Neural cell (in vitro differentiated cells): ENCODE results near the gene ODAPH. TPM values are rescaled to one million over a fixed set of nuclear protein-coding genes. Genes with fewer than 3 reads are reported as not detected.

Experiments used
- H2AFZ ChIP-seq: fragments of 200-600, 300-800 bp; sonication (generic), shearing (Covaris generic); 2 replicates; pipeline ENCODE4 v1.6.0; 2014; ENCODE audit warnings: low read depth, mild to moderate bottlenecking, antibody characterized with exemption, low read length, moderate library complexity
- H3F3A ChIP-seq: fragments of 200-600 bp; shearing (Covaris generic); 2 replicates; pipeline ENCODE4 v1.6.1; 2016; ENCODE audit warnings: mild to moderate bottlenecking, moderate library complexity, mixed read lengths, antibody characterized with exemption, low read length; ENCODE audit not compliant: insufficient read depth, poor library complexity, severe bottlenecking
- H3K27ac ChIP-seq: fragments of 200-600, 300-800 bp; sonication (generic), shearing (Covaris generic); 2 replicates; pipeline ENCODE4 v1.5.1; 2014; ENCODE audit warnings: mild to moderate bottlenecking, low read length, moderate library complexity
- H3K27me3 ChIP-seq: fragments of 300-800, 200-600 bp; sonication (generic), shearing (Covaris generic); 2 replicates; pipeline ENCODE4 v1.6.0; 2014; ENCODE audit warnings: mild to moderate bottlenecking, low read depth, low read length, moderate library complexity; ENCODE audit not compliant: insufficient read depth
- H3K36me3 ChIP-seq: fragments of 300-800, 200-600 bp; sonication (generic), shearing (Covaris generic); 2 replicates; pipeline ENCODE4 v1.5.1; 2014; ENCODE audit warnings: mild to moderate bottlenecking, antibody characterized with exemption, low read length, moderate library complexity; ENCODE audit not compliant: insufficient read depth
- H3K4me2 ChIP-seq: fragments of 300-800, 200-600 bp; sonication (generic), shearing (Covaris generic); 2 replicates; pipeline ENCODE4 v1.6.0; 2014; ENCODE audit warnings: mild to moderate bottlenecking, low read length
- H3K4me3 ChIP-seq: fragments of 300-800, 200-600 bp; sonication (generic), shearing (Covaris generic); 2 replicates; pipeline ENCODE4 v1.5.1; 2014; ENCODE audit warnings: mild to moderate bottlenecking, low read length, moderate library complexity
- H3K79me2 ChIP-seq: fragments of 200-600 bp; shearing (Covaris generic); replicated peaks from 2 replicates; pipeline ENCODE4 v1.6.0; 2014; ENCODE audit warnings: mild to moderate bottlenecking, low read length, moderate library complexity; ENCODE audit not compliant: insufficient read depth
- H3K9ac ChIP-seq: fragments of 300-800, 200-600 bp; sonication (generic), shearing (Covaris generic); 2 replicates; pipeline ENCODE4 v1.6.1; 2016; ENCODE audit warnings: mild to moderate bottlenecking, low read length, mixed read lengths
- H3K9me2 ChIP-seq: fragments of 200-600 bp; shearing (Covaris generic); 2 replicates; pipeline ENCODE4 v1.6.1; 2016; ENCODE audit warnings: mild to moderate bottlenecking, low read length, mixed read lengths; ENCODE audit not compliant: insufficient read depth
- H3K9me3 ChIP-seq: fragments of 200-600, 300-800 bp; sonication (generic), shearing (Covaris generic); 2 replicates; pipeline ENCODE4 v1.6.1; 2016; ENCODE audit warnings: mild to moderate bottlenecking, mixed run types, low read length, moderate library complexity, mixed read lengths
- H4K20me1 ChIP-seq: fragments of 200-600 bp; shearing (Covaris generic); 2 replicates; pipeline ENCODE4 v1.6.1; 2016; ENCODE audit warnings: mild to moderate bottlenecking, mixed run types; ENCODE audit not compliant: insufficient read depth
- CTCF ChIP-seq: fragments of 450-650 bp; IDR thresholded peaks from 2 replicates; pipeline ENCODE4 v1.5.1; 2014; ENCODE audit warnings: antibody characterized with exemption, mild to moderate bottlenecking, moderate library complexity; ENCODE audit not compliant: poor library complexity, severe bottlenecking
- EP300 ChIP-seq: fragments of 450-650 bp; conservative IDR thresholded peaks from 2 replicates; pipeline ENCODE4 v1.6.1; 2014; ENCODE audit warnings: antibody characterized with exemption, mild to moderate bottlenecking, moderate library complexity; ENCODE audit not compliant: poor library complexity, severe bottlenecking
- EZH2 ChIP-seq: fragments of 200-600, 300-800 bp; shearing (Covaris generic), sonication (generic); IDR thresholded peaks from 2 replicates; pipeline ENCODE4 v1.6.1; 2014; ENCODE audit warnings: antibody characterized with exemption, low read length, borderline replicate concordance, mild to moderate bottlenecking; ENCODE audit not compliant: insufficient read depth, poor library complexity, severe bottlenecking
- MXI1 ChIP-seq: fragments of 450-650 bp; conservative IDR thresholded peaks from 2 replicates; pipeline ENCODE4 v1.6.1; 2014; ENCODE audit warnings: antibody characterized with exemption, mild to moderate bottlenecking; ENCODE audit not compliant: poor library complexity, severe bottlenecking
- POLR2AphosphoS5 ChIP-seq: IDR thresholded peaks from 2 replicates; pipeline ENCODE4 v1.6.1; 2012
- RAD21 ChIP-seq: fragments of 450-650 bp; conservative IDR thresholded peaks from 2 replicates; pipeline ENCODE4 v1.6.1; 2014; ENCODE audit warnings: antibody characterized with exemption, mild to moderate bottlenecking, moderate library complexity
- SMC3 ChIP-seq: fragments of 450-650 bp; conservative IDR thresholded peaks from 2 replicates; pipeline ENCODE4 v1.6.1; 2014; ENCODE audit warnings: antibody characterized with exemption, mild to moderate bottlenecking, moderate library complexity; ENCODE audit not compliant: poor library complexity
- TAF1 ChIP-seq: IDR thresholded peaks from 2 replicates; pipeline ENCODE4 v1.6.1; 2012; ENCODE audit warnings: low read depth
- polyA plus RNA-seq: library from polyadenylated mRNA; depleted of rRNA; stranded (reverse); fragments of >200 nt; gene quantifications from 2 replicates; pipeline ENCODE4 v1.2.3, GENCODE V29; 2014
- TF ChIP-seq, protein P1 (sequence below): IDR thresholded peaks from 2 replicates; pipeline ENCODE4 v1.6.1; 2012; ENCODE audit warnings: borderline replicate concordance

The ODAPH gene
- polyA plus RNA-seq, 1 donor from 2014 or later: 0.17 TPM

- Histone ChIP-seq H3K27ac (no peak overlapping the region), H3K9ac (peak overlapping the region; percentile 8), H3K36me3 (no peaks in the 10 kb centered on the region), H3K4me2 (peak overlapping the region; percentile 47), H4K20me1 (no peaks in the 10 kb centered on the region), H2AFZ (no peak overlapping the region), H3K79me2 (peaks cover 57% of the 10 kb centered on the region), H3F3A (peaks cover 9% of the 10 kb centered on the region), H3K9me2 (no peaks in the 10 kb centered on the region), H3K9me3 (no peaks in the 10 kb centered on the region), H3K27me3 (no peaks in the 10 kb centered on the region), H3K4me3 (peak overlapping the region; percentile 79)
- TF ChIP-seq, protein P1, sequence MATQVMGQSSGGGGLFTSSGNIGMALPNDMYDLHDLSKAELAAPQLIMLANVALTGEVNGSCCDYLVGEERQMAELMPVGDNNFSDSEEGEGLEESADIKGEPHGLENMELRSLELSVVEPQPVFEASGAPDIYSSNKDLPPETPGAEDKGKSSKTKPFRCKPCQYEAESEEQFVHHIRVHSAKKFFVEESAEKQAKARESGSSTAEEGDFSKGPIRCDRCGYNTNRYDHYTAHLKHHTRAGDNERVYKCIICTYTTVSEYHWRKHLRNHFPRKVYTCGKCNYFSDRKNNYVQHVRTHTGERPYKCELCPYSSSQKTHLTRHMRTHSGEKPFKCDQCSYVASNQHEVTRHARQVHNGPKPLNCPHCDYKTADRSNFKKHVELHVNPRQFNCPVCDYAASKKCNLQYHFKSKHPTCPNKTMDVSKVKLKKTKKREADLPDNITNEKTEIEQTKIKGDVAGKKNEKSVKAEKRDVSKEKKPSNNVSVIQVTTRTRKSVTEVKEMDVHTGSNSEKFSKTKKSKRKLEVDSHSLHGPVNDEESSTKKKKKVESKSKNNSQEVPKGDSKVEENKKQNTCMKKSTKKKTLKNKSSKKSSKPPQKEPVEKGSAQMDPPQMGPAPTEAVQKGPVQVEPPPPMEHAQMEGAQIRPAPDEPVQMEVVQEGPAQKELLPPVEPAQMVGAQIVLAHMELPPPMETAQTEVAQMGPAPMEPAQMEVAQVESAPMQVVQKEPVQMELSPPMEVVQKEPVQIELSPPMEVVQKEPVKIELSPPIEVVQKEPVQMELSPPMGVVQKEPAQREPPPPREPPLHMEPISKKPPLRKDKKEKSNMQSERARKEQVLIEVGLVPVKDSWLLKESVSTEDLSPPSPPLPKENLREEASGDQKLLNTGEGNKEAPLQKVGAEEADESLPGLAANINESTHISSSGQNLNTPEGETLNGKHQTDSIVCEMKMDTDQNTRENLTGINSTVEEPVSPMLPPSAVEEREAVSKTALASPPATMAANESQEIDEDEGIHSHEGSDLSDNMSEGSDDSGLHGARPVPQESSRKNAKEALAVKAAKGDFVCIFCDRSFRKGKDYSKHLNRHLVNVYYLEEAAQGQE: no peak
- no peak for TF ChIP-seq MXI1
- TF ChIP-seq TAF1: no peak
- TF ChIP-seq POLR2AphosphoS5: no peak
- TF ChIP-seq RAD21: no peak
- TF ChIP-seq CTCF: no peak
- no peak for TF ChIP-seq SMC3
- no peak for TF ChIP-seq EP300
- TF ChIP-seq EZH2: no peak
Measured at GRCh38 chr4:75511841-75512240, 44.0 kb upstream of the ODAPH start.

GRCh38 chr4:75512386-75513211, 43.3 kb upstream of the ODAPH start:
- Histone ChIP-seq H3K27ac (no peak overlapping the region), H3K36me3 (no peaks in the 10 kb centered on the region), H2AFZ (no peak overlapping the region), H3K9me2 (no peaks in the 10 kb centered on the region), H3K9me3 (no peaks in the 10 kb centered on the region), H3K4me2 (peak overlapping the region; percentile 85), H4K20me1 (no peaks in the 10 kb centered on the region), H3K9ac (peak overlapping the region; percentile 8), H3K79me2 (peaks cover 58% of the 10 kb centered on the region), H3K27me3 (no peaks in the 10 kb centered on the region), H3F3A (peaks cover 9% of the 10 kb centered on the region), H3K4me3 (peak overlapping the region; percentile 79)
- TF ChIP-seq SMC3: no peak
- TF ChIP-seq CTCF: no peak
- no peak for TF ChIP-seq POLR2AphosphoS5
- TF ChIP-seq MXI1: no peak
